ENCODE results near the gene PLS1. TPM values are rescaled to one million over a fixed set of nuclear protein-coding genes. Genes with fewer than 3 reads are reported as not detected.

PLS1 gene
- total RNA-seq, 1 experiment from 2014 or later: 36.1 TPM

- no TSS peak for BruUV-seq (replicated peaks)
- ChIA-PET CTCF (no interaction called here), POLR2A (interaction anchor here (0.5 to 0.8 kb wide), 3 partner anchors 114 to 158 kb away, joined by 4 to 5 read pairs (median 4); partner anchors contain the start of gene PLS1)
- Histone ChIP-seq H3K4me3 (ENCODE audit: low read depth in 2 of 2, low read length in 2 of 2) (peak within 1 kb of the TSS; percentile 93 to 98), H3K27ac (ENCODE audit: low read length) (peak within 1 kb of the TSS; percentile 96), H3K27me3 (ENCODE audit: control insufficient read depth, insufficient read depth, low read length) (no peaks in the 10 kb centered on the region), H3K4me1 (ENCODE audit: control insufficient read depth, insufficient read depth, low read length) (peaks cover 17% of the 10 kb centered on the region), H3K36me3 (ENCODE audit: control insufficient read depth, insufficient read depth, low read length) (no peaks in the 10 kb centered on the region), H3K9me3 (ENCODE audit: control insufficient read depth, insufficient read depth, low read depth, low read length) (no peaks in the 10 kb centered on the region)
- in situ Hi-C loops (cut with HindIII; ENCODE audit: low pct_unique_long_range_greater_than_20kb, low sequenced_read_pairs) (no loop called here), intact Hi-C loops (cut with micrococcal nuclease; ENCODE audit: unreplicated experiment) (loop anchor here (5.0 kb wide), 1 partner anchor 122 kb away; no protein-coding TSS in a partner anchor)
- TF ChIP-seq REST (IDR thresholded peaks at IDR 0.05; ENCODE audit: insufficient read depth in 1 of 2, low read depth in 2 of 2, low read length in 1 of 2) (no peak), TCF7L2 (IDR thresholded peaks at IDR 0.05; ENCODE audit: low read depth, low read length) (no peak), POLR2AphosphoS5 (IDR thresholded peaks at IDR 0.05; ENCODE audit: low read depth, low read length) (peak; percentile 90), CTCF (IDR thresholded peaks at IDR 0.05) (no peak), SIN3A (IDR thresholded peaks at IDR 0.05; ENCODE audit: borderline replicate concordance, insufficient read depth, low read depth, low read length) (0 out of 2 replicates have a peak, but pooled peaks have one; percentile 55)
- DNase-seq (ENCODE audit: low read depth, low spot score) (peak; percentile 55), ATAC-seq (peak; percentile 95)
Observed at GRCh38 chr3:142723968-142724681, 127.9 kb downstream of the PLS1 start, which contains the start of gene TRPC1. TSS of gene TRPC1 (plus strand) at chr3:142724034. CDS start at chr3:142724560, 526 bp downstream.

GRCh38 chr3:142724682-142725356, 128.6 kb downstream of the PLS1 start:
- no TSS peak for BruUV-seq (replicated peaks)
- H3K4me3 ChIP-seq (ENCODE audit: low read depth in 2 of 2, low read length in 2 of 2): peak overlapping the region; percentile 93 to 98
- no peaks in the 10 kb centered on the region for H3K27me3 ChIP-seq (ENCODE audit: control insufficient read depth, insufficient read depth, low read length)
- H3K27ac ChIP-seq (ENCODE audit: low read length): peak overlapping the region; percentile 96
- peak; percentile 75 for ATAC-seq
- ChIA-PET POLR2A (no interaction called here), CTCF (no interaction called here)
- intact Hi-C loops (cut with micrococcal nuclease; ENCODE audit: unreplicated experiment): loop anchor here (5.0 kb wide), 1 partner anchor 123 kb away; no protein-coding TSS in a partner anchor
- in situ Hi-C loops (cut with HindIII; ENCODE audit: low pct_unique_long_range_greater_than_20kb, low sequenced_read_pairs): no loop called here
- TF ChIP-seq TCF7L2 (IDR thresholded peaks at IDR 0.05; ENCODE audit: low read depth, low read length) (no peak), CTCF (IDR thresholded peaks at IDR 0.05) (peak; percentile 34)
- H3K4me1 ChIP-seq (ENCODE audit: control insufficient read depth, insufficient read depth, low read length): peaks cover 17% of the 10 kb centered on the region
- no peaks in the 10 kb centered on the region for H3K9me3 ChIP-seq (ENCODE audit: control insufficient read depth, insufficient read depth, low read depth, low read length)
- no peaks in the 10 kb centered on the region for H3K36me3 ChIP-seq (ENCODE audit: control insufficient read depth, insufficient read depth, low read length)
- peak; percentile 38 for DNase-seq (ENCODE audit: low read depth, low spot score)
